DMS 273 (cell line): ENCODE data around the gene RNLS.

Experiments
- DNase-seq: peaks from one replicate; lab custom pipeline; 2025; ENCODE audit not compliant: unreplicated experiment; lab: John Stamatoyannopoulos, UW

RNLS gene

DNA sequence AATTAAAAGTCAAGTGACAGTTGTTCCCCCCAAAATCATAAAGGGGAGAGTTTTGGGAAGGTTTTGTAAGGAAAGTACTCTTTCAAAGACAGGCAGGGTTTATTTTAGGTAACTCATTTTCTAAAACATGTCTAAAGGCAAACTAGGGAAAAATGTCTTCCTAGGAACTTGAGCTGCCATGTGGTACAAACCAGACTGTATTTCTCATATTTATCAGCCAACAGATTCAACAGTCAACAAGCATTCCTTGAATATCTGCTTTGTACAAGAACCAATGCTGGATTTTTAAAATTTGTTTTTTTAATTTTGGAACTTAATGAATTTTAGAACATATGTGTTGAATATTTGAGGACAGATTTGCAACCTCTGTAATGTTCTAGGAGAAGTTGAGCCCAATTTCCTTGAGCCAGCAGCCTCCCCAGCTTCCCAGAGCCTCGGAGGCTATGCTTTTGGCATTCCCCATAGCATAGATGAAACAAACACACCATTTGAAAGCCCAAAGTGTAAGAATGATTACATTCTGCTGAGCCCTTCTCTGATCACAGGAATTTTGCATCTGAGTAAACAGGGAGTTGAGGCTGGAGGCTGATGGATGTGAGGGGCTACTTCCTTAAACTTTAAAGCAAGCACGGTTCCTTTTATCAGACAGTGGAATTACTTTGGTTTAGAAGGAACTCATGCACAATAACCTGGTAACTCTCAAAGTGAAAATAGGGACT is 345.1 kb downstream of the RNLS start:
- DNase-seq = no peak

DNA sequence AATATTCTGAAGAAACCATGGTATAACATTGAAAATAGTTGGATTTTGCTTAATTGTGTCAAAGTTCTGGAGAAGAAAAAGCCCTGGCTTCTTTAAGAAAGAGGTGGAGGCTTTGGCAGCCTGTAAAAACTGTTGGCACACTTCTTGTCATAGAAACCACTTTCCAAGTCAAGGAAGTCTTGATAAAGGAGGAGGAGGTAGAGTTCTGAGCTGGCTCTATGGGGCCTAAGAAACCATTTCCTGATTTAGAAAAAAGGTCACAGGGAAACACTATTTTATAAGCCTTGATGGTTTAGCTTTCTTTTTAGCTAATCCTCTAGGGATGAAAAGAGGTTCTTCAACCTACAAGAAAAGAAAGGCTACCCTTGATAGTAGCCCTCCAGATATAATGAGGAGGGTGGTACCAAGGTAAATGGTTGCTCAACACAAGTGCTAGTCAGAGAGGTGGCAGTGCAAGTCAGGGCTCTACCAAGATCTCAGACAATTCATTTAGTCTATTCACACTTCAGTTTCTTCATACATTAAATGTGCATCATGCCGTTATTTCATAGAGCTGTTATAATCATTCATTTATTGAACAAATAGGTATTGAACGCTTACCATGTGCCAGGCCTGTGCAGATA is 346.9 kb downstream of the RNLS start:
- DNase-seq = no peak

DNA sequence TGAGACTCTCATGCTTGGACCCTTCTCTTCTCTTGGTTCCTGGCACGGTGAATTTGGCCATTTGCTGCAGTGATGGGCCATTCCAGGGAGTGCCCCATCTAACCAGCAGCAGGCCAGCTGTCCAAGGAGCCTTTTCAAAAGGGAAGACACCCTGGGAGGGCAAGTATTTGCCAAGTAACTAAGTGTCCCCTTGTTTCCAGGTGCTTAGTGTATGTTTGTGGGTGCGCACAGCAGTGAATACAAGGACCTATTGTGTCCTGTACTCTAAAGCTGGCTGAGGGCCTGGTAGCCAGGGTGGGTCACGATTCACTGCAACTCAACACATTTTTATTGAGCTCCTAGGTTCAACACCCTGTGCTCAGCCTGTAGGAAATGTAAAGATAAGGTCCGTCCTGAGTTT is 348.8 kb downstream of the RNLS start:
- no peak for DNase-seq

DNA sequence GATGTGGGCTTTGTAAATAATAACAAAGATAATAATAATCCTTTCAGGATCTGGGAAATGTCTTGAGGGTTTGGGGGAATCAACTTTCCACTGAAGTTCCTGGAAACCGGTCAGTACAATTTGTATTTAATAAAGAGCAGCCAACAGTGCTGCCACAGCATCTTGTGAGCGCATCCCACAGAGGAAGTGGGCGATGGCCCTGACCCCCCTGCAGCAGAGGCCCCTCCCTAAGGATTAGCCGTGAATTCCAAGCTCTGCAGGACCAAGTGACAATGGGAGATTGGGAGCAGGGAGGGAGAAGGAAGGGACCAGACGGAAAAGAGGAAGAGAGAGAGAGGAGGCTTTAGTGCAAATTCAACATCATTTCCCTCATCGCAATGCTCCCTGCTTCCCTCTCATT is 349.2 kb downstream of the RNLS start:
- no peak for DNase-seq

DNA sequence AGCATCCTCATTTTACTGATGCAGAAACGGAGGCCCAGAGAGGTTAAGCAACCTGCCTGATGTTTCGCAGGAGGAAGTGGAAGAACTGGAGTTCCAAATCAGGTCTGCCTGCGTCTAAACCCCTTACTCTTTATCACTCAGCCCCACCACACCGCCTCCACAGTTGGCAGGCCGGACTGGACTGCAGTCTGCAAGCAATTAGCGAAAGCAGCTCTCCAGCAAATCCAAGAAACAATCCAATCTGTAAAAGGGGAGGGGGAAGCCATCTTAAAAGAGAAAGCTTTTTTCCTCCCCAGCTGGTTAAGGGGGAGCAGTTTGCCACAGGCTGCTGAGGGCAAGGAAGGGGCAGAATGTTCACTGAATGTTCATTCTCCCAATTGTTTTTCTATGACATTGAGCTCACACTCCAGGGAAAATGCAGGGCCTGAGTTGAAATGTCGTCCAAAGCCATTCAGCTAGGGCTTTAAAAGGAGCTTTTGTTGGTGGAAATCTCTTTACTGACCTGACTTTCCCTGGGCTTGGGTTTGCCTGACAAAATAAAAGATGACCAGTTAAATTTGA is 350.1 kb downstream of the RNLS start:
- DNase-seq = no peak

DNA sequence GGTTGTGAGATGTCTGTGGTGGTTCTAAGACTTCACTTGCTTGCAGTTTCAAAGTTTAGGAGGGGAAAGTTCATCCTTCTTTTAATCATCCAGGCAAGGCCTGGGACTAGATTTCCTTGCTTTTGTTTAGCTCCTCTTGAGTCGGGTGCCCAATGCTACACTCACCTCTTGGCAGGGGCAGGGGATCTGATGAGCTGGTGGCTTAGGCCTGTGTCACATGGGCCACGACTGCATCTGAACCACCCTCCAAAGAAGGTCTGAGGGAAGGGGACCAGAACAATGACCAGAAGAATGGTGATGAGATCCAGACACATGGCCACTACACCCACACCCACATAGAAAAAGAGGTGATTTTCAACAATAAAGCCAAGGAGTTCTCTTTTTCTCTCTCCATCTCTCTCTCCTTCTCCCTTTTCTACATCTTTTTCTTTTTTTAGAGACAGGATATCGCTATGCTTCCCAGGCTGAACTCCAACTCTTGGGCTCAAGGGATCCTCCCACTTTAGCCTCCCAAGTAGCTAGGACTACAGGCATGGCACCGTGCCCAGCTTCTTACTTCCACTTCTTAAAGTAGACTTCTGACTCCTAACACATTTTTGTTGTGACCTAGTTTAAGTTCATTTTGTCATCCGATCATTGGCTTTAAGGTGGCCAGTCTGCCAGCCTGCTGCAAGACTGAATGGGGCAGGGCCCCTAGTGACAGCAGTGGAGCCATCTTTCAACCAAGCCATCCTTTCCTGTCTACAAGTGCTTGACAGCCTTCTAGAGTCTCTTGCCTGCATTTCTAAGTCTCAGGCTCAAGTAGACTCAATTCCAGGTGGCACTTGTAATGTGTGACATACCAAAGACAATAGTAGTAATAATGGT is 350.9 kb downstream of the RNLS start:
- DNase-seq = no peak

DNA sequence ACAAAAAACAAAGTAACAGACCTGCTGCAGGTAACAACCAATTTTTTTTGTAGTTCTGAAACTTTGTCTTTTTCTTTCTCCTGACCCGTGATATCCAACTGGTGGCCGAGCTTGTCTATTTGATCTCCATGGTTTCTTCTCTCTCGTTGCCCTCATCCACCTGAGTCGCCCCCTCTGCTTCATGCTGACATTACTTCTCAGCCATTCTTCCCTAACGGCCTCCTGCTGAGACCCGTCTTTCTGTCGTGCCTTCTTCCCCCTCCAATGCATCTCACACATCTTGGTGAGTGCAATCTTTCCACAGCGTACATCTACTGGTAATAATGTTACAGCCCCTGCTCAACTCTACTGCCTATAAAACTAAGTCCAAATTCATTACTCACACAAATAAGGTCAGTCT is 352.9 kb downstream of the RNLS start:
- no peak for DNase-seq

DNA sequence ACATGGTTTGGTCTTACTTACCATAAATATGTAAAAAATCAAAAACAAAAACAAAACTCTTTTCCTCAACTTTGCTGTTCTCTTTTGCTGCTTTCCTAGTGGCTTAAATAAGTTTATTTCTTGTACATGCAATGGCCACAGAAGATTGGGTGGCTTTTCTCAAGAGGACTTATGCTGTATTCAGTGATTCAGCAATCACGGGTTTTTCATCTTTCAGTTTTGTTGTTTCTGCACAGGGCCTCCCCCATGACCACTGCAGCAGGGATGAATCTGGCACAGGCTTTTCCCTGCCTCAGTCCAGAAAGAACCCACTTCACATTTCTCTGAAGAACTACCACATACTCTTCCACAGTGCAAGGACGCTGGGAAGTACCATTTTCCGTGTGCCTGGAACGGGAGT is 355.0 kb downstream of the RNLS start:
- DNase-seq = no peak

DNA sequence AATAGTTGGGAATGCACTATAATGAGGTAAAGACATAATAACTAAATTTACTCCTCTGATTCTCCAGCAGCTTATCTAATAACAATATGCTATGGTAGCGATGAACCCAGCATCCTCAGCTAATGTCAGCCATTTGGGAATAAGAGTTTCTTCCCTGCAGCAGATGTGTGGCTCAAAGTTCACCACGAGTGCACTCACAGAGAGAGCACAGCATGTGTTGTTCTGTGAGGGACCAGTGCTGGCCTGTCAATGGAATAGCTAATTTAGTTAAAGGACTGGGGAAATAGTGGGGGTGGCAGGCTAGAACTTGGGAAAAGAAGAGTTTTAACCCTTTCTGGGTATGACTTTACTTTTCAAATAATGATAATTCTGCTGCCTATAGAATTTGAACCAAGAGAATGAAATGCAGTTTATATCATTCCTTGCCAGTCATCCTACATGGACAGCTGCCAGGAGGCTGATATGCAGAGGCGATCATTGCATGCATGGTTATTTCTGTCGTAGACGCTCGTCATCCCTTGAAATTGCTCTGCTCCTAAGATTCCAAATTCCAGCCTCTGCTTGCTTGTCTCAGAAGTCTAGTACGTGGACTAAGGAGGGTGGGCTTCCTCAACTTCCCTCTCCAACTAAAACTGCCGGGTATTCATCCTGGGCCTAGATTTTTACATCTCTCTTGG is 355.6 kb downstream of the RNLS start:
- DNase-seq = peak; percentile 86

DNA sequence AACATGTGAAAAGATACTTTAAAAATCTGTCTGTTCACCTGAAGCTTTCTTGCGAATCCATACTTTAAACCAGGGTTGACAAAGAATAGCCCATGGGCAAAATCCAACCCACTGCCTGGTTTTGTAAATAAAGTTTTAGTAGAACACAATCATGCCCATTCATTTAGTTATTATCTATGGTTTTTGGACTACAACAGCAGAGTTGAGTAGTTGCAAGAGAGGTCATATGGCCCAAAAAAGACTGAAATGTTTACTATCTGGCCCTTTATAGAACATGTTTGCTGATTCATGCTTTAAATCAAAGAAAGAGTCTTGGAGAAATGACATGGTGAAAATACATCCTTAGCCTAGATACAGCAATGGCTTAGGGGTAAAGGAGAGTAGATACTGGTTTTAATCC is 356.2 kb downstream of the RNLS start:
- no peak for DNase-seq

DNA sequence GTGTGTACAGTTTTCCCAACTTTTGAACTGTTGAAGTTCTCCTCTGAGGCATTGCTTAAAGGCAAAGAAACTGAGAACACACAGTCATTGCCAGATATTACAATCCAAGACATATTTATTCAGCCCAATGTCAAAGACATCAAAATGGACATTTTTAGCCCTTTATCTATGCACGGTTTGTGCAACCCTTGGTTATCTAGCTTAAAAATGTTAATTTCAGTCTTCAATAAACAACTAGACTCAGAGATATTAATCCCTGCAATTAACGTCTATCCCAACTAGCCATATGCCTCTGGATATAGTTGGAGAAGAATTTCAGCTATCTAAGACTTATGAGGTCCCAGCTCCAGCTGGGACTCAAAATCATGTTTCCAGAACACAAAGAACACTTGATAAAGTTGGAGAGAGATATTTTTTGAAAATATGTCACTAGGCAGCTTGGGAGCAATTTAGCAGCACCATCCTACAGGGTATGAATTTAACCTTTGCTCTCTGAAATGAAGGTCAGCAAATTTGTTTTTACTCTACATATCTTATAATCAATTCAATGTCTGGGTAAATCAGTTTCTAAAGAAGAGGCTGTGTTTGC is 357.0 kb downstream of the RNLS start:
- DNase-seq = peak; percentile 30
